RKO (cell line): Measurements from ENCODE around the gene CCDC68.

Source experiments
- DNase-seq: peaks from one replicate; pipeline ENCODE4 v3.0.0-alpha.2; 2016; ENCODE audit warnings: low spot score

Gene CCDC68

DNA sequence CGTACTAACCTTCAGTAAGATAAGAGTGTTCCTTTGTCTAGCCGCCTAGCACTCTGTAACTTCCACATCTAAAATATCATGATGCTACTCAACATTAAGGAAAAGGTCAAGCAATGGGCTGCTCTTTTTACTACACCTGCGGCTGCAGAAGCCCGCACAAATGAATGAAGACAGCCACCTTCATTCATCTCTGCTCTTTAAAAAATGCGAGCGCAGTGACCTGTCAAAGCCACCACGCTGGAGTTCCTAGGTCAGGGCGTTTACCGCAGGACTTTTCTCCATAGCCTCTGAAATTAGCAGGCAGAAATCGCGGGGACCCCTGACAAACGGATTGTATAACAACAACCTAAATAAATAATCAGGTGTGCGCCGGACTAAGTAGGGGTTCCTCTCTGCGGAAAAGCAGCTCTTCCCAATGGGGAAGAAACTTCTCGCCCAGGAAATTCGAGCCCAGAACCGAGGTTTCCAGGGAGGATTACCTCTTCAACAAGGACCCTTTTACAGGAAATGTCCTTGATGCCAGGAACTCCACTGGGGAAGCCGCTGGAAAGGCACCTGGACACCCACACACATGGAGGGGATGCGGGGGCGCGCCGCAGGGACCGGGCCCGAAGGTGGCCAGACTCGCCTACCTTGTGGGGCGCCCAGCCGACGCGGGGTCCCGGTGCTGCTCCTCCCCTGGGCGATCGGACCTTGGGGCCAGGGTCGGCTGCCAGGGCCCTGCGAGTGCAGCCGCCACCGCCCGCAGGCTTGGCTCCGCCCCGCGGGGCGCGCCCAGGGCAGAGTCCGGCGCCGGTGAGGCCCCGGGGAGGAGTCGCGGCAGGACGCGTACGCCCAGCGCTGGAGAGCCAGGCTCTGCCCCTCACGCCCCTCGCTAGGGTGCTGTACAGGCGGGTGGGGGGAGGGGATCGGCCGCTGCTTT lies at the start of gene CCDC68:
Gene CCDC68 (minus strand): TSS at position 758 of the 922 bp plus-strand sequence. CDS start 16,670 bp downstream, outside the sequence.
- DNase-seq, result no peak

DNA sequence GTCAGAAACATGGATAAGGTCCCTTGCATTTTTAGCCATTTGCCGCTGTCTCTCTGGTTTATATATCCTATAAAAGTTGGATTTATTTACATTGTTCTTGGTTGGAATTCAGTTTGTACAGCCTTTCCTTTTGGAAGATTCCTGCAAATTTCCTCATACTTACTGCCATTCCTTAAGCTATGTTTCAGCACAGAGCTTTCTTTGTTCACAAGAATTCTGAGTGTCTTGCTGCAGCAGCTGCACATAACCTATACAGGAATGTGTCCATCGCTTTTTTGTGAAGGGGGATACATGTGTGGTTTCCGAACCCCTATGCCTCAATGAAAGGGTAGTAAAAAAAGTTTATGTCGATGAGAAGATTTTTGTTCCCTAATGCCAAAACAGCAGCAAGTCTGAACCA lies 48.3 kb upstream of the CCDC68 start:
- DNase-seq, result no peak

GRCh38 chr18:55003695-55004094 lies 44.4 kb upstream of the CCDC68 start:
- DNase-seq, result no peak

DNA sequence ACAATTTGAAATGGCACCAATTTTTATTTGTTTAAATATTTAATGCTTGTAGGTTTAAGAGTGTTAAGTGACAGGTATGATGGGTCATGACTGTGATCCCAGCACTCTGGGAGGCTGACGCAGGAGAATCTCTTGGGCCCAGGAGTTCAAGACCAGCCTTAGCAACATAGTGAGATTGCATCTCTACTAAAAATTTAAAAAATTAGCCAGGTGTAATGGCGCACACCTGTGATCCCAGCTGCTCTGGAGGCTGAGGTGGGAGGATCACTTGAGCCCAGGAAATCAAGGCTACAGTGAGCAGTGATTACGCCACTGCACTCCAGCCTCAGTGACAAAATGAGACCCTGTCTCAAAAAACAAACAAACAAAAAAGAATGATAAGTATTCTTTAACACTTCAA lies 43.0 kb upstream of the CCDC68 start:
- DNase-seq, result no peak

GRCh38 chr18:55001394-55002024 lies 42.2 kb upstream of the CCDC68 start:
- no peak for DNase-seq

- no peak for DNase-seq
These were observed 41.3 kb upstream of the CCDC68 start for GRCh38 chr18:55000529-55000928.

GRCh38 chr18:54999016-54999415 lies 39.8 kb upstream of the CCDC68 start:
- no peak for DNase-seq

GRCh38 chr18:54995421-54996143 lies 36.3 kb upstream of the CCDC68 start:
- no peak for DNase-seq

- no peak for DNase-seq
These were observed 32.7 kb upstream of the CCDC68 start for GRCh38 chr18:54991981-54992380.

DNA sequence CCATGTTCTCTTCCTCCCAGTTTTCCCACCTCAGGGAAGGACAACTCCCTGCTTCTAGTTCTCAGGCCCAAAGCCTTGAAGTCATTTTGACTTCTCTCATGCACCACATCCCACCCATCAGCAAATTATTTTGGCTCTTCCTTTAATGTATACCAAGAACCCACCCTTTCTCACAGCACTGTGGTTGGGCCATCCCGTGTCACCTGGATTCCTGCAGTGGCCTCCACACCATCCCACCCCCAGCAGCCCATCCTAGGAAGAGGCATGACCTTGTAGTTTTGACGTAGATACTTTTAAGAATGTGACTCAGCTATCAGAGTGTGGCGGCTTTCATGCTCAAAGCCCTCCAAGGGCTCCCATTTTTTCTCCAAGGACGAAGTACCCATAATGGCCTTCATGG lies 25.6 kb upstream of the CCDC68 start:
- no peak for DNase-seq

DNA sequence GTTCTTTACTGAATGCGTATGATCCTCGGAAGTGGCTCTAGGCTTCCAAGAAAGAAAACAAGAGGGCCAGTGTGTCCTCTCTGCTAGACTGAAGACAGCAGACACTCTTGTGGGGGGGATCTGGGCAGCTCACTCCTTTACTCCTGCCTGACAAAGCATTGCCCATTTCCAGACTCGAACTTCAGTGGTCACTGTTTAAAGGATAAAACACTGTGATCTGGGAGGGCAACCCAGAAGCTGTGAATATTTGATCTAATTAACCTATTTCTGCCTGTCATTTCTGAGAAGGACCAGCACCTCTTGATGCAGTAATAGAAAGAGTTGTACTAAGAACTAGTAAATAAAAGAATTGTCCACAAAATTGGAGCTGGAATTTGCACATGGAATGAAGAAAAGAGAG lies 24.5 kb upstream of the CCDC68 start:
- no peak for DNase-seq

DNA sequence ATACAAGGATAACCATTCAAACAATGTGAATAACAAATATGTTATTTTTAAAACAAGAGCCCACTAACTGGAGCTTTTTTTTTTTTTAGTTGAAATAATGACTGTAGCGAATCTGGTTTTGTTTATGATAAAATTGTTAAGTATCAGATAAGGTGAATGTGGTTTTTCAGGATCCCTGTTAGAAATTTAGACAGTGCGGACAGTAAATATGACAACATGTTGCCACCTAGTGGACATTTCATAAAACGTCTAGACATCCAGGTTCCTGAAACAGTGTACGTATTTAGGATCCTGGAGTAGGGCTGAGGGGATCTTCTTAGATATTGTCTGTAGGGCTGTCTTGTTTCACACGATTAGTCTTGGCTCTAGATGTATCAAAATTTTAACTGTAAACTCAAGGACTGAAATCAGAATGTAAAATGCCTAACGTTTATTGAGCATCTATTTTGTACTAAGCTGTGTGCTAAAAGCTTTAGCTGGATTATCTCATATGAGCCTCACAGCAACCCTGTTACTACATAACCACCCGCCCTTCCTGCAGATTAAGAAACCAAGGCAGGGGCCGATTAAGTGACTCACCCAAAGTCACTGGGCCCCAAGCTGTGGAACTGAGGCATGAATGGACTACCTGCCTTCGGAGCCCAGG lies 23.9 kb upstream of the CCDC68 start:
- peak; percentile 74 for DNase-seq

DNA sequence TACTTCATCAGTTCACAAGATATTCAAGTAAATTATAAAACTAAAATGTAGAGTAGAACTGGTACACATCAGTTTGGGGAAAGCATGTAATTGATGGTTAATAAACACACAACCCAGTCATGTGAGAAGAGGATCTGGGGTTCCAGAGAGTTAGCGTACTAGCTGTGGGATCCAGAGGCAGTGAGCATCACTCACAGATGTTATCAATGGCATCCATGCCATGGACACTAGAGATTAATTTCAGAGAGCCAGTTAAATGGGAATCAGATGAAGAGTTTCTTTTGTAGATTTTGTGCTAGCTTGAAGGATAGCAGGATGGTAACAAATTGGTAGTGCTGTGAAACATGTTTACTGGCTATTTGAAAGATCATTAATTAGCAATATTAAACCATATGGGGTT lies 21.8 kb upstream of the CCDC68 start:
- DNase-seq, result no peak

DNA sequence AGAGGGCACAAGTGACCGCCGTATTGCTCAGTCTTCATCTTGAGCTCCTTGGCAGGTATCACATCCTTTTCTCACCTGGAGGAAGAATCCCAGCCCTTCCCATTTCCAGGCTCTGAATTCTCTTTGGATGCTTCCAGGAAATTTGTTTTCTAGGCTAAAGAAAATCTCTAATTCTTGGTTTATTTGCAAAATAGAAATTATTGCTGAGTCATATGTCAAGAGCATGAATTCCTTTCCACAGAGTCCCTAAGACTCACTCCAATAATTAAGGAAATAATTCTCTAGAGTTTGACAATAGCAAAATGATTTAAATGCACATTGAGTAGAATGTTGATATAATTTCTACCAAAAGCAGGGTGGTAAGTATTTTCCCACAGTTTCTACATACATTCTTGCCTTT lies 16.3 kb upstream of the CCDC68 start:
- DNase-seq, result no peak

DNA sequence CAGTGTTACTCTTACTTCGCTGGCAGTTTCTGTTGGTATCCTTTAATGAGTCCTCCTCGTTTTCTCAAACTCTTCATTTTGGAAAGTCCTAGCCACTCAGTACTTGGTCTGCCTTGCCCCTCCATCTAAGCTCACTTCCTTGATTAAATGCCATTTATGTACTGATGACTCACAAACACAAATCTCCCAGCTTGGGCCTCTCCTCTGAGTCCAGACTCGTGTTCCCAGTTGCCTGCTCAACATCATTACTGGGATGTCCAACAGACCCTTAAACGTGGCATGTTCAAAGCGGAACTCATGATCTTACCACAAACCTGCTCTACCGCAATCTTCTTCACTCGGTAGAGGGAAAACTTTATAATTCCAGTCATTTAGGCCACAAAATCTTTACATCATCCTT lies 13.8 kb upstream of the CCDC68 start:
- DNase-seq, result no peak

GRCh38 chr18:54968807-54969206 lies 9.5 kb upstream of the CCDC68 start:
- DNase-seq, result no peak

- DNase-seq, result peak; percentile 5
These were observed 9.0 kb upstream of the CCDC68 start for GRCh38 chr18:54968237-54968636.

- no peak for DNase-seq
These were observed 8.5 kb upstream of the CCDC68 start for GRCh38 chr18:54967786-54968185.

- DNase-seq, result no peak
These were observed 5.5 kb upstream of the CCDC68 start for GRCh38 chr18:54964741-54965140.

GRCh38 chr18:54962919-54963645 lies 3.8 kb upstream of the CCDC68 start:
- DNase-seq, result no peak

DNA sequence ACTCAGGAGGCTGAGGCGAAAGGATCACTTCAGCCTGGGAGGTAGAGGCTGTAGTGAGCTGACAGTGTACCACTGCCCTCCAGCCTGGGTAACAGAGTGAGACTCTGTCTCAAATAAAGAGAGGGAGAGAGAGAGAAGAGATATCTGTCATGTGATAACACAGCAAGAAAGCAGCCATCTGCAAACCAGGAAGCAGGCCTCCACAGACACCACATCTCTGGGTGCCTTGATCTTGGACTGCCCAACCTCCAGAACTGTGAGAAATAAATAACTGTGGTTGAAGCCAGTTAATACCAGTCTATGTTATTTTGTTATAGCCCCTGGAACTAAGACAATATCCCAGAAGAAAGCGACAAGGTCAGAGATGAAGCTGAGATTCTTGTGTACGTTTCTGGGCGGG lies 2.6 kb upstream of the CCDC68 start:
- no peak for DNase-seq

DNA sequence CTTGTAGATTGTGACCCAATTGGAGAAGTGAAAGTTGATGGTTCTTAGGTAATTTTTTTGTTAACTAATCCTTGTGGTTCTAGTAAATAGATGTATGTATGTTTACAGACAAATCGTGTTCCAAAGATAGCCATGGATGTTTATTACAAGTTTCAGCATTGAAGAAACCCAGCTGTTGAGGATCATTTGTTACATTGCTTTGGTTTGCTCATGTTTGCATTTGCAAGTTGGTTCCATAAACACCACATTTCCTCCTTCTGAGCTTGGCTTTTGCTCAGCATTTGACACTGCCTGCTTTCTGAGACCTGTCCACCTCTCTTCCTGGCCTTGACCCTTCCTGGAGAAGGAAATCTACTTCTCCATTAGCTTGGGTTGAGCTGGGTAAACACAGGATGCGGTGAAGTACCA lies 1.8 kb upstream of the CCDC68 start:
- no peak for DNase-seq
